ENCODE data around the gene ZNF222.

The ZNF222 gene

DNA sequence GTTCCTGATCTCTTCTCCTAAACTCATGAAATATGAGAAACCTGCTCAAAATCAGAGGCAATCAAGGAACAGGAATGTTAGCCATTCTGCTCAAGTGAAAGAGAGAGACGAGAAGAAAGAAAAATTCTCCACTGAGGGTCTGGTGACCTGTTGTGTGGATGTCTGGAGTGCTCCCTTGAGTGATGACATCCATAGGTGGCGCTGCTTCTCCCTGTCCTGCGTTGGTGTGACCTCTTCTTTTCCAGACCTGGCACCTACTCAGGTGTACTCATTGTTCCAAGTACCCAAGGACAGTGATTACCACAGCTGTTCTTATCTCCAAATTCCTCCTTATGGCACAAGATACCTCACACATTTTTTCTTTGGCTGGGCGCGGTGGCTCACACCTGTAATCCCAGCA is 30.7 kb downstream of the ZNF222 start:
- DNase-seq (ENCODE audit: low spot score): no peak

DNA sequence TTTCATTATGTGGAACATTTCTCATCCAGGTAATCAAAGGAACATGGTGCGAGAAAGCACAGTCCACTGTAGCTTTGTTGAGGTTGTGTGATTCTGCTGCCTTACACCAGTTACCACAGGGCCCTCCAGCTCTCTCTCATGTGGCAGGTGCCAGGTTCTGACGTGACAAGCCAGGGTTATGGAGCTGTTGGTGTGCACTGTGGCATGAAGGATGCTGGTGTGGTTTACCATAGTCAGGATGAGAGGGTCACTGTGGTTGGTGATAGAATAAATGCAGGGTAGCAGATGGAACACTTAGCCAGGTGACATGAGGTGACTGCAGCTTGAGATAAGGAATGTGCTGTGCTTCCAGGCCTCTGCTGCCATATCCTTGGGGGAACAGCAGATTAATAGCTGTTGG is 34.0 kb downstream of the ZNF222 start:
- no peak for DNase-seq (ENCODE audit: low spot score)

DNA sequence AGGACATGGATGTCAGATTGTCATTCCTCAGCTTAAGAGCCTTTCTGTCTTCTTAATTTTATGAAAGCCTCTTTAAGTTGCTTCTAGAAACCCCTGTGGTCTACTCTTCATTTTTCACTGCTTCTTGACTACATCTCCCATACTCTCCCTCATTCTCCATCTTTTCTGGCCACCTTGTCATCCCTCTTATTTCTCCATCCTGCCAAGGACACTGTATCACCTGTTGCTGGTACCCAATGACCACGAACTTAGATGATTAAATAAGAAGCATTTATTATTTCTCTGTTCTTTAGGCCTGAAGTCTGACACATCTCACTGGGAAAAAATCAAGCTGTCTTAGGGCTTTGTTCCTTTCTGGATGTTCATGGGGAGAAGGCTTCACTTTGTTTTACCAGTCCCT is 35.9 kb downstream of the ZNF222 start:
- DNase-seq (ENCODE audit: low spot score): no peak

DNA sequence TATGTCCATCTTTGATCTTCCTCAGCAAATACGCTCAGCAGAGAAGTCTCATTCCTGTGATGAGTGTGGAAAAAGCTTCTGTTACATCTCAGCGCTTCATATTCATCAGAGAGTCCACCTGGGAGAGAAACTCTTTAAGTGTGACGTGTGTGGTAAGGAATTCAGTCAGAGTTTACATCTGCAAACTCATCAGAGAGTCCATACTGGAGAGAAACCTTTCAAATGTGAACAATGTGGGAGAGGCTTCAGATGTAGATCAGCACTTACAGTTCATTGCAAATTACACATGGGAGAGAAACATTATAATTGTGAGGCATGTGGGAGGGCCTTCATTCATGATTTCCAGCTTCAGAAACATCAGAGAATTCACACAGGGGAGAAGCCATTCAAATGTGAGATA is 41.1 kb downstream of the ZNF222 start:
- DNase-seq (ENCODE audit: low spot score): no peak

DNA sequence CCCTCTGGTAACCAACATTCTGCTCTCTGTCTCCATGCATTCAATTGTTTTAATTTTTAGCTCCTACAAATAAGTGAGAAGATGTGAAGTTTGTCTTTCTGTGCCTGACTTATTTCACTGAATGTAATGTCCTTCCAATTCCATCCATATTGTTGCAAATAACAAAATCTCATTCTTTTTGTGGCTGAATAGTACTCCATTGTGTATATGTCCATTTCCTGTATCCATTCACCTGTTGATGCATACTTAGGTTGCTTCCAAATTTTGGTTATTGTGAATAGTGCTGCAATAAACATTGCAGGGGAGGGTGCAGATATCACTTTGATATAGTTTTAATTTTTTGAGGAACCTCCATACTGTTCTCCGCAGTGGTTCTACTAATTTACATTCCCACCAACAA is 44.2 kb downstream of the ZNF222 start:
- no peak for DNase-seq (ENCODE audit: low spot score)

DNA sequence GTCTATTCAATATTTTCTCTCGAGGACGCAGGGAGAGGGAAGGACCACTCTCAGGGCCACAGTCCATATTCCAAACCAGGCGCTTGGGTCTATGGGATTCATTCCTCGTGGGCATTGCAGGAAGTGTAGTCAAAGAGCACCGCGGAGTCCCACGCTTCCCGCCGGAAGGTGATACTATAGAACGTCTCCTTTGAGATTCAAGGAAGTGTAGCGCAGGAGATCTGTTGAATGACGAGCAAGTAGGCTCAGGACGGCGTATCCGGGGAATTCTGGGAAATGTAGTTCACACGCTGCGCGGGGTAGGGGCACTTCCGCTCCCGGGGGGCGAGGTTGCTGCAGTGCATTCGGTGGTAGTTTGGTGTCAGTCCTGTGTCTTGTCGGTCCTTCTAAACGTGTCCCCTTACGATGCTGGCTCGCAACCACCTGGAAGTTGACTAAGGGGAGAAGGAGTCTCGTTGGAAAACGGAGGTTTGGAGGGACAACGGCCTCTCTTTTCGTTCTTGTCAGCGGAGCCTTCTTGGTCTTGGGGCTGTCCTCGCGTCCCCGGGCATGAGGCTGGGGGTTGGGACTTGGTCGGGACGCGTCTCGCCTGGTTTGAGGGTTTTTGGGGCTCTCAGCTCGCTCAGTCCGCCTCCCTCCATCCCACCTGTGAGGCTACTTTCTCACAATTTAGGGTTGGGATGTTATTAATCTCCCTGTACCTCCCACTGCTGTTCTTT is 46.8 kb downstream of the ZNF222 start, which contains the start of gene ZNF284:
ZNF284 (plus strand) TSS at position 336 of the 719 bp plus-strand sequence. CDS start 4,231 bp downstream, outside the sequence.
- peak; percentile 90 for DNase-seq (ENCODE audit: low spot score)

DNA sequence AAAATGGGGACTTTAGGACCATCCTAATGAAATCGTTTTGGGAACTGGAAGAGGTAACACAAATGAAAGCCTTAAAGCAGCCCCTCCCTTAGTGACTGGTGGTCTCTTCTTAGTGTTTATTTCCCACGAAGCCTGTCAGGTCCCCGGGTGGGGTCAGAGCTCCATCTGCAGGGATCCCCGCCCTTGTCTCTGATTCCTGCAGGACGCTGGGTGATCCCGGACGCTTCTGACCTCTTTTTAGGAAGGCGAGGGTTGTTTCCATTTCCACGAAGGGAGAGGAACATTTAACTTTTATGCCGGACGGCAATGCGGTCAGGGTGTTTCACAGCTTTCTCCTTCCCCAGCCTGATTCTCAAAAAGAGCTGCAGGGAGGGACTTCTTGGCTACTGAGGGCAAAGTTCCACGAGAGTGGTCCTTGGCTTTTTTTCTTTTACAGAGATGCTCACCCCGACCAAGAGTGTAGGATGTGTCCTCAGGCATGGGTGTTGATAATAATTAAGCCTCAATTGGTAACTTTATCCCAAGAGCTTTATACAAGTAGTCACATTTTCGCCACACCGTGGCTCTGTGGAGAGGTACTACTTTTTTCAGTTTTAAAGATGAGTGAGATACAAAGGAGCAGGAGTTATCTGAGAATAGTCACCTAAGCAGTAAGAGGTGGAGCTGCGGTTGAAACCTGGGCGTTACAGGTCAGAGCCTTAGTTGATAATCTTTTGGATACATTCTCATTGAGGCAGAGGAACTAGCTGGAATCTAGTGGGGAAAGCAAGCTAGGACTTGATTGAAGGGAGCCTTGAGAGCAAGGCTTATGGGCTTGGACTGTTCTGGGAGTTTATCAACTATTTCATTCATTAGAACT is 47.6 kb downstream of the ZNF222 start:
- no peak for DNase-seq (ENCODE audit: low spot score)

DNA sequence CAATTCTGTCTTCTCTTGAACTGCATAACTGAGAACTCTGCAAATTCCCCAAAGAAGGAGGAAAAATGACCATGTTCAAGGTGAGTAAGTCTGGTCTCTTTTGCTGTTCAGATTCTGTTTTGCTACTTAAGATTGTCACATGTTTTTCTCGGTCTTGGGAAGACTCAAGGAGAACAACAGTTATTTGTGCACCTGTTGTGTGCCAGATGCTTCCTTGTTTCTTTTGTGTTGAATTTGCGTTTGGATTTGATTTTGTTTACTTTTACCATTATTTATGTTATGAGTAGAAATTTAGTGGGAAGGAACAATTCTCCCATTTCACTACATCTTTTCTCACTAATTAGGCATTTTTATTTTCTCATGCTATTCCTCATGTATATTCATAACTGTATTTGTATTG is 51.1 kb downstream of the ZNF222 start:
- no peak for DNase-seq (ENCODE audit: low spot score)

All from CD4-positive, alpha-beta T cell treated with Interleukin-6 at 100 ng/mL for 8 hours (primary cell).